Left ventricle myocardium inferior (tissue), 1 donor: Measurements from ENCODE around the gene JKAMP. TPM values are rescaled to one million over a fixed set of nuclear protein-coding genes. Genes with fewer than 3 reads are reported as not detected.
A peak's percentile ranks its signal among the peaks of the same experiment; 100 is the strongest.
"Not testable (repeated sequence)": the region's sequence is repeated elsewhere in the genome, so short reads cannot be mapped to it uniquely, and the experiment has no call there.

Experiments
- DNase-seq: peaks from one replicate; pipeline ENCODE4 v3.0.0-alpha.2; 2020
- H3K27ac ChIP-seq: fragments of 200-600 bp; replicated peaks from 2 replicates; pipeline ENCODE4 v1.8.0; 2021
- H3K27me3 ChIP-seq: fragments of 200-600 bp; 2 replicates; pipeline ENCODE4 v1.8.0; 2021; ENCODE audit warnings: low read depth
- H3K36me3 ChIP-seq: fragments of 200-600 bp; 2 replicates; pipeline ENCODE4 v1.8.0; 2021
- H3K4me1 ChIP-seq: fragments of 200-600 bp; 2 replicates; pipeline ENCODE4 v1.8.0; 2021
- H3K4me3 ChIP-seq: fragments of 200-600 bp; 2 replicates; pipeline ENCODE4 v1.8.0; 2021; ENCODE audit warnings: mild to moderate bottlenecking, moderate library complexity
- H3K9me3 ChIP-seq: fragments of 200-600 bp; replicated peaks from 2 replicates; pipeline ENCODE4 v1.8.0; 2021
- intact Hi-C: fragments of 100-400 bp; cut with micrococcal nuclease; formaldehyde crosslinking; loops from one replicate; pipeline ENCODE4 v1.11.0; 2022
- total RNA-seq: library from RNA; stranded (reverse); fragmentation: NEBNext Ultra II Directional; extraction: Animal tissue kit (Norgen Biotek cat#: 25700); gene quantifications from one replicate; pipeline ENCODE4 v1.2.1, GENCODE V29; 2021
- TF ChIP-seq, protein P1 (sequence below): fragments of 200-600 bp; IDR thresholded peaks from 2 replicates; pipeline ENCODE4 v1.8.0; 2021; ENCODE audit warnings: antibody characterized with exemption, mild to moderate bottlenecking, borderline replicate concordance
- donor health status: DM: no; HTN: yes; CAD: no; lungs with severe emphysema.

JKAMP gene
- total RNA-seq, 1 donor from 2014 or later, result 23.5 TPM

GRCh38 chr14:59439256-59439965, 44.9 kb upstream of the JKAMP start:
- TF ChIP-seq, protein P1, sequence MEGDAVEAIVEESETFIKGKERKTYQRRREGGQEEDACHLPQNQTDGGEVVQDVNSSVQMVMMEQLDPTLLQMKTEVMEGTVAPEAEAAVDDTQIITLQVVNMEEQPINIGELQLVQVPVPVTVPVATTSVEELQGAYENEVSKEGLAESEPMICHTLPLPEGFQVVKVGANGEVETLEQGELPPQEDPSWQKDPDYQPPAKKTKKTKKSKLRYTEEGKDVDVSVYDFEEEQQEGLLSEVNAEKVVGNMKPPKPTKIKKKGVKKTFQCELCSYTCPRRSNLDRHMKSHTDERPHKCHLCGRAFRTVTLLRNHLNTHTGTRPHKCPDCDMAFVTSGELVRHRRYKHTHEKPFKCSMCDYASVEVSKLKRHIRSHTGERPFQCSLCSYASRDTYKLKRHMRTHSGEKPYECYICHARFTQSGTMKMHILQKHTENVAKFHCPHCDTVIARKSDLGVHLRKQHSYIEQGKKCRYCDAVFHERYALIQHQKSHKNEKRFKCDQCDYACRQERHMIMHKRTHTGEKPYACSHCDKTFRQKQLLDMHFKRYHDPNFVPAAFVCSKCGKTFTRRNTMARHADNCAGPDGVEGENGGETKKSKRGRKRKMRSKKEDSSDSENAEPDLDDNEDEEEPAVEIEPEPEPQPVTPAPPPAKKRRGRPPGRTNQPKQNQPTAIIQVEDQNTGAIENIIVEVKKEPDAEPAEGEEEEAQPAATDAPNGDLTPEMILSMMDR, result no peak
- H3K27me3 ChIP-seq, result no peaks in the 10 kb centered on the region
- no peaks in the 10 kb centered on the region for H3K9me3 ChIP-seq
- H3K27ac ChIP-seq, result peak overlapping the region; percentile 62
- peaks cover 30% of the 10 kb centered on the region for H3K4me1 ChIP-seq
- intact Hi-C loops, result loop anchor here (10.0 kb wide), 1 partner anchor 105 kb away; no protein-coding TSS in a partner anchor
- DNase-seq, result no peak
- no peaks in the 10 kb centered on the region for H3K36me3 ChIP-seq
- no peak overlapping the region for H3K4me3 ChIP-seq

DNA sequence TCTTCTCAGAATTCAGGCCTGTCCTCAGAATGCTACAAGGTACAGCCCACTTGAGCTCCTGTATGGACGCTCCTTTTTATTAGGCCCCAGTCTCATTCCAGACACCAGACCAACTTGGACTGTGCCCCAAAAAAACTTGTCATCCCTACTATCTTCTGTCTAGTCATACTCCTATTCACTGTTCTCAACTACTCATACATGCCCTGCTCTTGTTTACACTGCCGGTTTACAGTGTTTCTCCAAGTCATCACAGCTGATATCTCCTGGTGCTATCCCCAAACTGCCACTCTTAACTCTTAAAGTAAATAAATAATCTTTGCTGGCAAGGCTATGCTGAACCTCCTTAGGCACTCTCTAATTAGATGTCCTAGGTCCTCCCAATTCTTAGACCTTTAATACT, 35.6 kb upstream of the JKAMP start:
- H3K27ac ChIP-seq, H3K4me1 ChIP-seq, H3K4me3 ChIP-seq, DNase-seq, H3K27me3 ChIP-seq, H3K9me3 ChIP-seq, H3K36me3 ChIP-seq, intact Hi-C loops: not testable (repeated sequence)

DNA sequence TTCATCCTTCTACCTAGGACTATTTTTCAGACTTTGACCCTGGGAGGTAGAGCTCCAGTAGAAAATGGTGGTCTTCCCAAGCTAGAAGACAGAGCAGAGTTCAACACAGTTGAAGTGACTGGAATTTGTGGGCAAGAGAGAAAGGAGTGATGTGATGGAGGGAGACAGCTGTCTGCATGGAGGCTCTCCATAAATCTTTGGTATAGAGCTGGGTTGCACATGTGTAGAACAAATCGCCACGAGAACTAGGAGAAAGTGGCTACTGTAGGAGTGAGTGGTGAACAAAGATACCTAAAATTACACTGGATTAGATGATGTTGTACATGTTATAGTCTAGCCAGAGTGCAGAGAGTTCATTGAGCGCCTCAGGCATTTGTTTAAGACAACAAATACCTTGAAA, 33.6 kb upstream of the JKAMP start:
- no peak for DNase-seq
- Histone ChIP-seq H3K36me3 (peaks cover 20% of the 10 kb centered on the region), H3K9me3 (peaks cover 4% of the 10 kb centered on the region), H3K27me3 (no peaks in the 10 kb centered on the region), H3K4me3 (no peak overlapping the region), H3K27ac (no peak overlapping the region), H3K4me1 (no peaks in the 10 kb centered on the region)
- intact Hi-C loops, result no loop called here
- TF ChIP-seq, protein P1, result no peak

GRCh38 chr14:59451849-59452248, 32.5 kb upstream of the JKAMP start:
- no peak for DNase-seq
- Histone ChIP-seq H3K4me3 (no peak overlapping the region), H3K27ac (no peak overlapping the region), H3K27me3 (no peaks in the 10 kb centered on the region), H3K4me1 (no peaks in the 10 kb centered on the region), H3K36me3 (peaks cover 30% of the 10 kb centered on the region), H3K9me3 (peaks cover 4% of the 10 kb centered on the region)
- TF ChIP-seq, protein P1, result no peak
- intact Hi-C loops, result no loop called here

DNA sequence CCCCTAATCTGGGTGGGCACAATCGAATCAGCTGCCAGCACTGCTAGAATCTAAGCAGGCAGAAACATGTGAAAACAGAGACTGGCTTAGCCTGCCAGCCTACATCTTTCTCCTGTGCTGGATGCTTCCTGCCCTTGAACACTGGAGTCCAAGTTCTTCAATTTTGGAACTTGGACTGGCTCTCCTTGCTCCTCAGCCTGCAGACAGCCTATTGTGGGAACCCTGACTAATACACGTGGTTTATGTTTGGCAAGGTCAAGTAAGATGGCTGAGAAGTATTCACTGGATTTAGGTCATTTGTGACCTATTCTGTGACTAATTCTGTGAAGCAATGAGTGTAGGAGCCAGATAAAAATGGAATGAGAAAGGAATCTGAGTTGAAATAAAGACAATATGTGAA, 30.2 kb upstream of the JKAMP start:
- no peak overlapping the region for H3K4me3 ChIP-seq
- TF ChIP-seq, protein P1, result no peak
- peak overlapping the region; percentile 33 for H3K27ac ChIP-seq
- H3K27me3 ChIP-seq, result no peaks in the 10 kb centered on the region
- intact Hi-C loops, result no loop called here
- DNase-seq, result no peak
- H3K36me3 ChIP-seq, result peaks cover 47% of the 10 kb centered on the region
- H3K9me3 ChIP-seq, result peaks cover 4% of the 10 kb centered on the region
- no peaks in the 10 kb centered on the region for H3K4me1 ChIP-seq

GRCh38 chr14:59455411-59455810, 28.9 kb upstream of the JKAMP start:
- DNase-seq, result no peak
- intact Hi-C loops, result no loop called here
- Histone ChIP-seq H3K36me3 (peaks cover 47% of the 10 kb centered on the region), H3K9me3 (peaks cover 4% of the 10 kb centered on the region), H3K4me1 (no peaks in the 10 kb centered on the region), H3K4me3 (no peak overlapping the region), H3K27me3 (no peaks in the 10 kb centered on the region), H3K27ac (no peak overlapping the region)
- TF ChIP-seq, protein P1, result no peak
